GM21576 (cell line): ENCODE measurements around the gene PHKG1.
"Not testable (repeated sequence)": the region's sequence is repeated elsewhere in the genome, so short reads cannot be mapped to it uniquely, and the experiment has no call there.

Experiments used
- ATAC-seq: cut with Tn5 transposase; IDR thresholded peaks from one replicate; pipeline ENCODE4 v1.9.1; 2021; ENCODE audit warnings: mild to moderate bottlenecking, moderate library complexity; ENCODE audit not compliant: unreplicated experiment

The PHKG1 gene

GRCh38 chr7:56083150-56083785 is 9.5 kb downstream of the PHKG1 start:
- no peak for ATAC-seq

- no peak for ATAC-seq
These were observed 11.0 kb downstream of the PHKG1 start for GRCh38 chr7:56081626-56082340.

GRCh38 chr7:56080726-56081435 is 11.9 kb downstream of the PHKG1 start:
- ATAC-seq: not testable (repeated sequence)

- no peak for ATAC-seq
These were observed 13.1 kb downstream of the PHKG1 start for GRCh38 chr7:56079450-56080185.

GRCh38 chr7:56078196-56078595 is 14.6 kb downstream of the PHKG1 start:
- no peak for ATAC-seq

GRCh38 chr7:56077681-56078080 is 15.1 kb downstream of the PHKG1 start:
- ATAC-seq: no peak

- peak; percentile 77 for ATAC-seq
These were observed 18.4 kb downstream of the PHKG1 start for GRCh38 chr7:56074371-56074791.

GRCh38 chr7:56066376-56066775 is 26.4 kb downstream of the PHKG1 start:
- not testable (repeated sequence) for ATAC-seq

- ATAC-seq: peak; percentile 89
These were observed 28.7 kb downstream of the PHKG1 start, which contains the start of gene SUMF2 for GRCh38 chr7:56063882-56064625. TSS of gene SUMF2 (plus strand) at chr7:56064286. CDS start at chr7:56064312, 26 bp downstream.

GRCh38 chr7:56063500-56063881 is 29.3 kb downstream of the PHKG1 start:
- ATAC-seq: no peak

GRCh38 chr7:56062382-56062781 is 30.4 kb downstream of the PHKG1 start:
- no peak for ATAC-seq

GRCh38 chr7:56053993-56054392 is 38.8 kb downstream of the PHKG1 start:
- ATAC-seq: no peak

GRCh38 chr7:56053379-56053778 is 39.4 kb downstream of the PHKG1 start:
- ATAC-seq: no peak

GRCh38 chr7:56051339-56052191 is 41.2 kb downstream of the PHKG1 start, which contains the start of the genes CCT6A and PSPH:
TSS of gene CCT6A (plus strand) at chr7:56051765. CDS start at chr7:56051849, 84 bp downstream.
TSS of gene PSPH (minus strand) at chr7:56051444. CDS start at chr7:56021212, 30,232 bp downstream.
- ATAC-seq: peak; percentile 96

- ATAC-seq: no peak
These were observed 41.8 kb downstream of the PHKG1 start for GRCh38 chr7:56051053-56051338.

GRCh38 chr7:56048763-56049162 is 44.0 kb downstream of the PHKG1 start:
- ATAC-seq: not testable (repeated sequence)

- ATAC-seq: no peak
These were observed 44.5 kb downstream of the PHKG1 start for GRCh38 chr7:56048245-56048644.

- not testable (repeated sequence) for ATAC-seq
These were observed 45.2 kb downstream of the PHKG1 start for GRCh38 chr7:56047446-56048116.
